ENCODE measurements around the gene PHKA1. TPM values are rescaled to one million over a fixed set of nuclear protein-coding genes. Genes with fewer than 3 reads are reported as not detected.
"Not testable (repeated sequence)": the region's sequence is repeated elsewhere in the genome, so short reads cannot be mapped to it uniquely, and the experiment has no call there.

The PHKA1 gene
- total RNA-seq, 3 donors from 2014 or later, result 3.8 to 8.7 (median 4.0) TPM

GRCh38 chrX:72554448-72555140, 159.5 kb downstream of the PHKA1 start:
- ATAC-seq, result peak; percentile 40
- intact Hi-C loops (cut with DNase I, micrococcal nuclease), result no loop called here
- H3K36me3 ChIP-seq (ENCODE audit: low read depth), result no peaks in the 10 kb centered on the region
- no peak for TF ChIP-seq CTCF (IDR thresholded peaks at IDR 0.05)
- no peaks in the 10 kb centered on the region for H3K9me3 ChIP-seq
- no peak overlapping the region for H3K4me3 ChIP-seq
- peak in 2 of 3 donors; percentile 15 to 26 for DNase-seq
- no peaks in the 10 kb centered on the region for H3K4me1 ChIP-seq (ENCODE audit: low read depth)

GRCh38 chrX:72552443-72552842, 161.7 kb downstream of the PHKA1 start:
- H3K36me3 ChIP-seq (ENCODE audit: low read depth); H3K4me3 ChIP-seq; H3K9me3 ChIP-seq; ATAC-seq; intact Hi-C loops (cut with DNase I, micrococcal nuclease); DNase-seq; H3K4me1 ChIP-seq (ENCODE audit: low read depth): not testable (repeated sequence)

- peak in 1 of 3 donors; percentile 53 for DNase-seq
- no peaks in the 10 kb centered on the region for H3K36me3 ChIP-seq (ENCODE audit: low read depth)
- no peaks in the 10 kb centered on the region for H3K9me3 ChIP-seq
- ATAC-seq, result peak; percentile 97
- no peak for TF ChIP-seq CTCF (IDR thresholded peaks at IDR 0.05)
- intact Hi-C loops (cut with DNase I, micrococcal nuclease), result no loop called here
- H3K4me1 ChIP-seq (ENCODE audit: low read depth), result no peaks in the 10 kb centered on the region
- H3K4me3 ChIP-seq, result no peak overlapping the region
Measured at GRCh38 chrX:72545990-72546389, 168.1 kb downstream of the PHKA1 start.

GRCh38 chrX:72540318-72540717, 173.8 kb downstream of the PHKA1 start:
- no peak for ATAC-seq
- TF ChIP-seq CTCF (IDR thresholded peaks at IDR 0.05), result no peak
- no peaks in the 10 kb centered on the region for H3K4me1 ChIP-seq (ENCODE audit: low read depth)
- no peak overlapping the region for H3K4me3 ChIP-seq
- no peak for DNase-seq
- H3K9me3 ChIP-seq, result no peaks in the 10 kb centered on the region
- H3K36me3 ChIP-seq (ENCODE audit: low read depth), result no peaks in the 10 kb centered on the region
- intact Hi-C loops (cut with DNase I, micrococcal nuclease), result no loop called here

- no peak for ATAC-seq
- no peaks in the 10 kb centered on the region for H3K36me3 ChIP-seq (ENCODE audit: low read depth)
- DNase-seq, result no peak
- no peaks in the 10 kb centered on the region for H3K9me3 ChIP-seq
- TF ChIP-seq CTCF (IDR thresholded peaks at IDR 0.05), result no peak
- intact Hi-C loops (cut with DNase I, micrococcal nuclease), result no loop called here
- no peak overlapping the region for H3K4me3 ChIP-seq
- no peaks in the 10 kb centered on the region for H3K4me1 ChIP-seq (ENCODE audit: low read depth)
Measured at GRCh38 chrX:72539822-72540221, 174.3 kb downstream of the PHKA1 start.

- H3K36me3 ChIP-seq (ENCODE audit: low read depth), result no peaks in the 10 kb centered on the region
- ATAC-seq, result no peak
- no peaks in the 10 kb centered on the region for H3K9me3 ChIP-seq
- no peaks in the 10 kb centered on the region for H3K4me1 ChIP-seq (ENCODE audit: low read depth)
- no peak for TF ChIP-seq CTCF (IDR thresholded peaks at IDR 0.05)
- no peak for DNase-seq
- no peak overlapping the region for H3K4me3 ChIP-seq
- intact Hi-C loops (cut with DNase I, micrococcal nuclease), result no loop called here
Measured at GRCh38 chrX:72536542-72536941, 177.6 kb downstream of the PHKA1 start.

Data from mucosa of descending colon (tissue), 3 donors.